Measurements from ENCODE around the gene CUL4A.

The CUL4A gene

DNA sequence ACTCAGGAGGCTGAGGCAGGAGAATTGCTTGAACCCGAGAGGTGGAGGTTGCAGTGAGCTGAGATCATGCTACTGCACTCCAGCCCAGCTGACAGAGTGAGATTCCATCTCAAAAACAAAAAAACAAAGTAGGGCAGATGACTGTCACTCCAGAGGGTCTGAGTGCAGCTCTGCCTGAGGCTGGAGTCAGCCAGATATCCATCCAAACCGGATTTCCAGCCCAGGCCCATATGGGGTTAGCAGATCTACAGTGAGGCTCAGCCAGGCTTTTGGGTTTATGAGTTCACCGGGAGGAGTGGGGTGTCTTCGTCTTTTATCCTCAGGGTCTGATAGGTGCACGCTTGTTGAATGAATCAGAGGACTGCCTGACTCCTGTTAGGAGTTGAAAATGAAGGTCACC is 106.6 kb downstream of the CUL4A start:
- Histone ChIP-seq H4K20me1 (ENCODE audit: low read depth, low read length) (no peaks in the 10 kb centered on the region), H3K36me3 (ENCODE audit: low read length) (no peaks in the 10 kb centered on the region), H3K27me3 (ENCODE audit: low read length) (no peaks in the 10 kb centered on the region), H3F3A (ENCODE audit: insufficient read depth) (no peaks in the 10 kb centered on the region), H2AFZ (ENCODE audit: low read depth, low read length, severe bottlenecking) (no peak overlapping the region), H3K9me2 (replicated peaks; ENCODE audit: insufficient read depth, low read length) (no peaks in the 10 kb centered on the region), H3K79me2 (ENCODE audit: insufficient read depth, low read length) (no peaks in the 10 kb centered on the region), H3K9ac (ENCODE audit: low read length) (no peak overlapping the region), H3K27ac (ENCODE audit: low read depth, low read length) (no peak overlapping the region), H3K4me3 (ENCODE audit: insufficient read depth, low read length, poor library complexity, severe bottlenecking) (no peak overlapping the region), H3K9me3 (ENCODE audit: insufficient read depth, low read length) (no peaks in the 10 kb centered on the region), H3K4me2 (ENCODE audit: low read depth, low read length, poor library complexity, severe bottlenecking) (no peak overlapping the region)
- TF ChIP-seq, protein P1, sequence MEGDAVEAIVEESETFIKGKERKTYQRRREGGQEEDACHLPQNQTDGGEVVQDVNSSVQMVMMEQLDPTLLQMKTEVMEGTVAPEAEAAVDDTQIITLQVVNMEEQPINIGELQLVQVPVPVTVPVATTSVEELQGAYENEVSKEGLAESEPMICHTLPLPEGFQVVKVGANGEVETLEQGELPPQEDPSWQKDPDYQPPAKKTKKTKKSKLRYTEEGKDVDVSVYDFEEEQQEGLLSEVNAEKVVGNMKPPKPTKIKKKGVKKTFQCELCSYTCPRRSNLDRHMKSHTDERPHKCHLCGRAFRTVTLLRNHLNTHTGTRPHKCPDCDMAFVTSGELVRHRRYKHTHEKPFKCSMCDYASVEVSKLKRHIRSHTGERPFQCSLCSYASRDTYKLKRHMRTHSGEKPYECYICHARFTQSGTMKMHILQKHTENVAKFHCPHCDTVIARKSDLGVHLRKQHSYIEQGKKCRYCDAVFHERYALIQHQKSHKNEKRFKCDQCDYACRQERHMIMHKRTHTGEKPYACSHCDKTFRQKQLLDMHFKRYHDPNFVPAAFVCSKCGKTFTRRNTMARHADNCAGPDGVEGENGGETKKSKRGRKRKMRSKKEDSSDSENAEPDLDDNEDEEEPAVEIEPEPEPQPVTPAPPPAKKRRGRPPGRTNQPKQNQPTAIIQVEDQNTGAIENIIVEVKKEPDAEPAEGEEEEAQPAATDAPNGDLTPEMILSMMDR (IDR thresholded peaks at IDR 0.05; ENCODE audit: insufficient read depth, low read length, poor library complexity, severe bottlenecking), result no peak
- TF ChIP-seq EZH2phosphoT487 (conservative IDR thresholded peaks at IDR 0.05; ENCODE audit: low read length), result no peak

Data from SU-DHL-6 (cell line).